ENCODE data around the gene ANKS1B. TPM values are rescaled to one million over a fixed set of nuclear protein-coding genes. Genes with fewer than 3 reads are reported as not detected.

Gene ANKS1B
- total and polyA plus RNA-seq, 2 of the 4 experiments (the other 2 are of a cell fraction) = 0.17 to 0.18 TPM

DNA sequence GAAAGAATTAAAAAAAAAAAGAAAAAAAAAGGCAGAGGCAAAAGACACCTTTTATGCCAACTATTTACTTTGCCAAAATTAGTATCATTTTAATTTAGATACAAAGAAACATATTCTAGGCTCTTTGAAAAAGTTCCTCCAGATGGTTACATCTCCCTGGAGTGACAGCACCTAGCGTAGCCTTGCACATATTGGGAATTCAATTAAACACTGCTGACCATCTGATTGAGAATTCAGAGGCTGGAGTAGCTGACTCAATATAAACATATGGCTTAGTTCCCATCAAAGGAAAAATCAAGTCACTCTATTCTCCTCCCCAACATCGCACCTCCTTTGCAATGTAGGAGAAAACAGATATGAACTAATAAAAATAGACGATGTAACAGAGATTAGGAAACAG is 36.4 kb downstream of the ANKS1B start:
- Histone ChIP-seq H3K4me2 (ENCODE audit: low read depth, low read length) (no peak overlapping the region), H3K23ac (ENCODE audit: low read depth, low read length) (no peak overlapping the region), H3K36me3 (ENCODE audit: control insufficient read depth, insufficient read depth, low read length) (no peaks in the 10 kb centered on the region), H3K56ac (ENCODE audit: extremely low read depth, insufficient read depth, low read length) (no peak overlapping the region), H2BK120ac (ENCODE audit: low read depth, low read length) (no peak overlapping the region), H4K20me1 (ENCODE audit: insufficient read depth, low read length) (no peaks in the 10 kb centered on the region), H3K9ac (ENCODE audit: low read depth, low read length) (no peak overlapping the region), H2AK5ac (ENCODE audit: low read depth, low read length) (no peak overlapping the region), H4K5ac (ENCODE audit: low read depth, low read length) (no peak overlapping the region), H2AFZ (replicated peaks; ENCODE audit: low read length, poor library complexity) (no peak overlapping the region), H3K79me1 (ENCODE audit: low read depth in 1 of 2, low read length in 2 of 2) (no peaks in the 10 kb centered on the region), H3K9me3 (ENCODE audit: control insufficient read depth, insufficient read depth, low read length) (no peaks in the 10 kb centered on the region), H3K18ac (ENCODE audit: low read depth, low read length) (no peak overlapping the region), H2BK5ac (ENCODE audit: low read depth, low read length, poor library complexity, severe bottlenecking) (no peak overlapping the region), H3K27me3 (ENCODE audit: control insufficient read depth, insufficient read depth, low read length) (no peaks in the 10 kb centered on the region), H3K4me1 (ENCODE audit: control insufficient read depth, insufficient read depth, low read length) (no peaks in the 10 kb centered on the region), H3K4ac (ENCODE audit: low read depth, low read length) (no peak overlapping the region), H3K27ac (ENCODE audit: insufficient read depth, low read length) (no peak overlapping the region), H3K9me1 (ENCODE audit: insufficient read depth, low read length) (no peaks in the 10 kb centered on the region), H2BK20ac (ENCODE audit: low read depth, low read length) (no peak overlapping the region), H4K8ac (ENCODE audit: low read depth in 2 of 2, low read length in 2 of 2) (no peak overlapping the region), H4K91ac (ENCODE audit: insufficient read depth, low read depth, low read length) (no peak overlapping the region), H3K14ac (replicated peaks; ENCODE audit: low read depth, low read length) (no peak overlapping the region), H3K4me3 (ENCODE audit: insufficient read depth, low read depth, low read length) (no peak overlapping the region), H2BK15ac (ENCODE audit: low read depth, low read length) (no peak overlapping the region), H2AK9ac (replicated peaks; ENCODE audit: low read depth, low read length, poor library complexity) (no peak overlapping the region)
- ChIA-PET CTCF (no interaction called here), POLR2A (ENCODE audit: unreplicated experiment) (no interaction called here)
- intact Hi-C loops (cut with micrococcal nuclease) = no loop called here
- dilution Hi-C loops (cut with HindIII; ENCODE audit: low sequenced_read_pairs, unreplicated experiment) = no loop called here
- ATAC-seq (ENCODE audit: low read depth) (no peak), DNase-seq (no peak)
- in situ Hi-C loops (cut with MboI; ENCODE audit: low sequenced_read_pairs) = no loop called here
- BruUV-seq (replicated peaks) = no TSS peak
- no CpG with 5 or more reads among the region's 3 CpGs for WGBS, 2 experiments (ENCODE audit: extremely low coverage in 2 of 2, insufficient read length in 1 of 2)
- TF ChIP-seq, protein P1, sequence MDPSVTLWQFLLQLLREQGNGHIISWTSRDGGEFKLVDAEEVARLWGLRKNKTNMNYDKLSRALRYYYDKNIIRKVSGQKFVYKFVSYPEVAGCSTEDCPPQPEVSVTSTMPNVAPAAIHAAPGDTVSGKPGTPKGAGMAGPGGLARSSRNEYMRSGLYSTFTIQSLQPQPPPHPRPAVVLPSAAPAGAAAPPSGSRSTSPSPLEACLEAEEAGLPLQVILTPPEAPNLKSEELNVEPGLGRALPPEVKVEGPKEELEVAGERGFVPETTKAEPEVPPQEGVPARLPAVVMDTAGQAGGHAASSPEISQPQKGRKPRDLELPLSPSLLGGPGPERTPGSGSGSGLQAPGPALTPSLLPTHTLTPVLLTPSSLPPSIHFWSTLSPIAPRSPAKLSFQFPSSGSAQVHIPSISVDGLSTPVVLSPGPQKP (IDR thresholded peaks at IDR 0.05; ENCODE audit: borderline replicate concordance, low read depth, low read length) = no peak
- no peak for TF ChIP-seq FOS (IDR thresholded peaks at IDR 0.05; ENCODE audit: low read depth, low read length)
- TF ChIP-seq MAZ (IDR thresholded peaks at IDR 0.05; ENCODE audit: borderline replicate concordance, low read depth, low read length) = no peak
- TF ChIP-seq, protein P2, sequence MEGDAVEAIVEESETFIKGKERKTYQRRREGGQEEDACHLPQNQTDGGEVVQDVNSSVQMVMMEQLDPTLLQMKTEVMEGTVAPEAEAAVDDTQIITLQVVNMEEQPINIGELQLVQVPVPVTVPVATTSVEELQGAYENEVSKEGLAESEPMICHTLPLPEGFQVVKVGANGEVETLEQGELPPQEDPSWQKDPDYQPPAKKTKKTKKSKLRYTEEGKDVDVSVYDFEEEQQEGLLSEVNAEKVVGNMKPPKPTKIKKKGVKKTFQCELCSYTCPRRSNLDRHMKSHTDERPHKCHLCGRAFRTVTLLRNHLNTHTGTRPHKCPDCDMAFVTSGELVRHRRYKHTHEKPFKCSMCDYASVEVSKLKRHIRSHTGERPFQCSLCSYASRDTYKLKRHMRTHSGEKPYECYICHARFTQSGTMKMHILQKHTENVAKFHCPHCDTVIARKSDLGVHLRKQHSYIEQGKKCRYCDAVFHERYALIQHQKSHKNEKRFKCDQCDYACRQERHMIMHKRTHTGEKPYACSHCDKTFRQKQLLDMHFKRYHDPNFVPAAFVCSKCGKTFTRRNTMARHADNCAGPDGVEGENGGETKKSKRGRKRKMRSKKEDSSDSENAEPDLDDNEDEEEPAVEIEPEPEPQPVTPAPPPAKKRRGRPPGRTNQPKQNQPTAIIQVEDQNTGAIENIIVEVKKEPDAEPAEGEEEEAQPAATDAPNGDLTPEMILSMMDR (conservative IDR thresholded peaks at IDR 0.05; ENCODE audit: low read depth, low read length) = no peak
- no peak for TF ChIP-seq MXI1 (IDR thresholded peaks at IDR 0.05; ENCODE audit: borderline replicate concordance, low read depth, low read length)
- TF ChIP-seq BHLHE40 (IDR thresholded peaks at IDR 0.05; ENCODE audit: low read depth, low read length) = no peak
- no peak for TF ChIP-seq RAD21 (IDR thresholded peaks at IDR 0.05; ENCODE audit: low read length)
- TF ChIP-seq MAFK (IDR thresholded peaks at IDR 0.05; ENCODE audit: low read depth, low read length) = no peak
- no peak for TF ChIP-seq NFE2L2 (IDR thresholded peaks at IDR 0.05; ENCODE audit: low read depth, low read length)
- no peak for TF ChIP-seq POLR2A (IDR thresholded peaks at IDR 0.05; ENCODE audit: low read depth, low read length)
- no peak for TF ChIP-seq RFX5 (IDR thresholded peaks at IDR 0.05; ENCODE audit: low read depth, low read length)
- TF ChIP-seq, protein P3, sequence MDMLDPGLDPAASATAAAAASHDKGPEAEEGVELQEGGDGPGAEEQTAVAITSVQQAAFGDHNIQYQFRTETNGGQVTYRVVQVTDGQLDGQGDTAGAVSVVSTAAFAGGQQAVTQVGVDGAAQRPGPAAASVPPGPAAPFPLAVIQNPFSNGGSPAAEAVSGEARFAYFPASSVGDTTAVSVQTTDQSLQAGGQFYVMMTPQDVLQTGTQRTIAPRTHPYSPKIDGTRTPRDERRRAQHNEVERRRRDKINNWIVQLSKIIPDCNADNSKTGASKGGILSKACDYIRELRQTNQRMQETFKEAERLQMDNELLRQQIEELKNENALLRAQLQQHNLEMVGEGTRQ (IDR thresholded peaks at IDR 0.05; ENCODE audit: low read depth, low read length) = no peak
- no peak for TF ChIP-seq SMC3 (IDR thresholded peaks at IDR 0.05; ENCODE audit: low read depth, low read length)
- no peak for TF ChIP-seq RCOR1 (IDR thresholded peaks at IDR 0.05; ENCODE audit: insufficient replicate concordance, low read length)
- TF ChIP-seq CEBPB (IDR thresholded peaks at IDR 0.05; ENCODE audit: low read depth, low read length) = no peak
- TF ChIP-seq CHD1 (IDR thresholded peaks at IDR 0.05; ENCODE audit: low read depth, low read length) = no peak

Data from IMR-90 (cell line).